ENCODE measurements around the gene EPM2AIP1. TPM values are rescaled to one million over a fixed set of nuclear protein-coding genes. Genes with fewer than 3 reads are reported as not detected.

The EPM2AIP1 gene
- total RNA-seq, 1 experiment from 2014 or later = 12.2 TPM

GRCh38 chr3:36959821-36960220 lies 33.1 kb downstream of the EPM2AIP1 start:
- ChIA-PET CTCF (interaction anchor here (0.7 to 2.3 kb wide), 4 partner anchors 10 to 51 kb away, joined by 4 to 22 read pairs (median 7); partner anchors contain the start of genes EPM2AIP1 and MLH1), POLR2A (interaction anchor here (3.1 kb wide), 1 partner anchor 33 kb away, joined by 20 read pairs; the partner anchor contains the start of genes EPM2AIP1 and MLH1)
- Histone ChIP-seq H3K27me3 (replicated peaks; ENCODE audit: control insufficient read depth, insufficient read depth, low read length) (no peaks in the 10 kb centered on the region), H3K9me3 (no peaks in the 10 kb centered on the region), H3K36me3 (ENCODE audit: control insufficient read depth, insufficient read depth, low read length) (no peaks in the 10 kb centered on the region), H3K4me3 (ENCODE audit: low read depth, low read length) (no peak overlapping the region), H3K4me1 (peaks cover 18% of the 10 kb centered on the region)
- Mint-ChIP-seq H3K27me3 (ENCODE audit: insufficient read depth, unreplicated experiment) (no peaks in the 10 kb centered on the region), H3K9me3 (ENCODE audit: unreplicated experiment) (peaks cover 9% of the 10 kb centered on the region), H3K27ac (ENCODE audit: unreplicated experiment) (no peak overlapping the region), H3K36me3 (ENCODE audit: insufficient read depth, unreplicated experiment) (peaks cover 7% of the 10 kb centered on the region), H3K4me1 (ENCODE audit: low read depth, unreplicated experiment) (peaks cover 22% of the 10 kb centered on the region), H3K4me3 (ENCODE audit: unreplicated experiment) (no peak overlapping the region)
- TF ChIP-seq CTCF (IDR thresholded peaks at IDR 0.05; ENCODE audit: insufficient read depth in 1 of 2, low read depth in 1 of 2, low read length in 1 of 2, severe bottlenecking in 1 of 2, unreplicated experiment in 1 of 2) = no peak
- BruUV-seq (replicated peaks) = no TSS peak
- intact Hi-C loops (cut with micrococcal nuclease; ENCODE audit: unreplicated experiment) = loop anchor here (2.0 kb wide), 2 partner anchors 27 to 47 kb away; no protein-coding TSS in a partner anchor
- no peak for DNase-seq

GRCh38 chr3:36957862-36958686 lies 34.9 kb downstream of the EPM2AIP1 start:
- H3K36me3 ChIP-seq (ENCODE audit: control insufficient read depth, insufficient read depth, low read length) = no peaks in the 10 kb centered on the region
- no peaks in the 10 kb centered on the region for H3K9me3 Mint-ChIP-seq (ENCODE audit: unreplicated experiment)
- peaks cover 25% of the 10 kb centered on the region for H3K4me1 ChIP-seq
- CTCF ChIA-PET = interaction anchor here (0.5 to 2.3 kb wide), 17 partner anchors 10 to 227 kb away, joined by 3 to 75 read pairs (median 4); partner anchors contain the start of genes EPM2AIP1, MLH1 and TRANK1
- H3K4me3 ChIP-seq (ENCODE audit: low read depth, low read length) = peak overlapping the region; percentile 4; the same call in 1 of the 2 replicates
- peaks cover 26% of the 10 kb centered on the region for H3K4me1 Mint-ChIP-seq (ENCODE audit: low read depth, unreplicated experiment)
- BruUV-seq (replicated peaks) = no TSS peak
- intact Hi-C loops (cut with micrococcal nuclease; ENCODE audit: unreplicated experiment) = loop anchor here (1.0 to 2.0 kb wide), 7 partner anchors 14 to 229 kb away; no protein-coding TSS in a partner anchor
- H3K27me3 Mint-ChIP-seq (ENCODE audit: insufficient read depth, unreplicated experiment) = no peaks in the 10 kb centered on the region
- TF ChIP-seq CTCF (IDR thresholded peaks at IDR 0.05; ENCODE audit: insufficient read depth in 1 of 2, low read depth in 1 of 2, low read length in 1 of 2, severe bottlenecking in 1 of 2, unreplicated experiment in 1 of 2) = no peak
- DNase-seq = no peak
- H3K36me3 Mint-ChIP-seq (ENCODE audit: insufficient read depth, unreplicated experiment) = peaks cover 7% of the 10 kb centered on the region
- H3K27me3 ChIP-seq (replicated peaks; ENCODE audit: control insufficient read depth, insufficient read depth, low read length) = no peaks in the 10 kb centered on the region
- POLR2A ChIA-PET = interaction anchor here (0.6 to 3.1 kb wide), 2 partner anchors 35 to 54 kb away, joined by 5 to 20 read pairs; partner anchors contain the start of genes EPM2AIP1 and MLH1
- peak overlapping the region; percentile 70 for H3K4me3 Mint-ChIP-seq (ENCODE audit: unreplicated experiment)
- peak overlapping the region; percentile 91 for H3K27ac Mint-ChIP-seq (ENCODE audit: unreplicated experiment)
- H3K9me3 ChIP-seq = no peaks in the 10 kb centered on the region

GRCh38 chr3:36957063-36957462 lies 35.9 kb downstream of the EPM2AIP1 start:
- CTCF ChIA-PET = interaction anchor here (2.2 kb wide), 1 partner anchor 51 kb away, joined by 75 read pairs; no protein-coding TSS in a partner anchor
- Mint-ChIP-seq H3K9me3 (ENCODE audit: unreplicated experiment) (no peaks in the 10 kb centered on the region), H3K36me3 (ENCODE audit: insufficient read depth, unreplicated experiment) (peaks cover 7% of the 10 kb centered on the region), H3K4me1 (ENCODE audit: low read depth, unreplicated experiment) (peaks cover 26% of the 10 kb centered on the region), H3K4me3 (ENCODE audit: unreplicated experiment) (no peak overlapping the region), H3K27ac (ENCODE audit: unreplicated experiment) (no peak overlapping the region), H3K27me3 (ENCODE audit: insufficient read depth, unreplicated experiment) (no peaks in the 10 kb centered on the region)
- BruUV-seq (replicated peaks) = no TSS peak
- intact Hi-C loops (cut with micrococcal nuclease; ENCODE audit: unreplicated experiment) = no loop called here
- no peak for DNase-seq
- H3K4me1 ChIP-seq = peaks cover 25% of the 10 kb centered on the region
- POLR2A ChIA-PET = no interaction called here
- H3K27me3 ChIP-seq (replicated peaks; ENCODE audit: control insufficient read depth, insufficient read depth, low read length) = no peaks in the 10 kb centered on the region
- no peak overlapping the region for H3K4me3 ChIP-seq (ENCODE audit: low read depth, low read length)
- no peaks in the 10 kb centered on the region for H3K9me3 ChIP-seq
- TF ChIP-seq CTCF (IDR thresholded peaks at IDR 0.05; ENCODE audit: insufficient read depth in 1 of 2, low read depth in 1 of 2, low read length in 1 of 2, severe bottlenecking in 1 of 2, unreplicated experiment in 1 of 2) = no peak
- H3K36me3 ChIP-seq (ENCODE audit: control insufficient read depth, insufficient read depth, low read length) = no peaks in the 10 kb centered on the region
